Smooth muscle cell (in vitro differentiated cells): ENCODE results near the gene MVK. TPM values are rescaled to one million over a fixed set of nuclear protein-coding genes. Genes with fewer than 3 reads are reported as not detected.
A peak's percentile ranks its signal among the peaks of the same experiment; 100 is the strongest.

ENCODE experiments used
- DNase-seq: peaks from one replicate; lab custom pipeline; 2025; ENCODE audit not compliant: unreplicated experiment; lab: John Stamatoyannopoulos, UW
- H2AFZ ChIP-seq: fragments of 200-600 bp; sonication (generic); 2 replicates; pipeline ENCODE4 v1.6.0; 2016; ENCODE audit warnings: antibody characterized with exemption, low read depth, mild to moderate bottlenecking
- H3F3A ChIP-seq: fragments of 200-600 bp; sonication (generic); 2 replicates; pipeline ENCODE4 v1.6.0; 2017; ENCODE audit warnings: antibody characterized with exemption, low read depth
- H3K27ac ChIP-seq: fragments of 200-600 bp; sonication (generic); 2 replicates; pipeline ENCODE4 v1.5.1; 2016; ENCODE audit warnings: low read depth, mild to moderate bottlenecking
- H3K27me3 ChIP-seq: fragments of 200-600 bp; sonication (generic); 2 replicates; pipeline ENCODE4 v1.6.1; 2016; ENCODE audit warnings: low read depth, mild to moderate bottlenecking
- H3K36me3 ChIP-seq: fragments of 200-600 bp; sonication (generic); 2 replicates; pipeline ENCODE4 v1.5.1; 2016; ENCODE audit warnings: low read depth
- H3K4me1 ChIP-seq: fragments of 200-600 bp; sonication (generic); 2 replicates; pipeline ENCODE4 v1.5.1; 2016; ENCODE audit warnings: low read depth
- H3K4me2 ChIP-seq: fragments of 200-600 bp; sonication (generic); 2 replicates; pipeline ENCODE4 v1.6.0; 2016; ENCODE audit warnings: mild to moderate bottlenecking
- H3K4me3 ChIP-seq: fragments of 200-600 bp; sonication (generic); 2 replicates; pipeline ENCODE4 v1.5.1; 2016; ENCODE audit warnings: mild to moderate bottlenecking
- H3K79me2 ChIP-seq: fragments of 200-600 bp; sonication (generic); 2 replicates; pipeline ENCODE4 v1.6.0; 2016; ENCODE audit warnings: low read depth, mild to moderate bottlenecking
- H3K9ac ChIP-seq: fragments of 200-600 bp; sonication (generic); 2 replicates; pipeline ENCODE4 v1.6.0; 2016; ENCODE audit warnings: low read depth
- H3K9me3 ChIP-seq: fragments of 200-600 bp; sonication (generic); replicated peaks from 2 replicates; pipeline ENCODE4 v1.5.1; 2016; ENCODE audit warnings: low read depth
- H4K20me1 ChIP-seq: fragments of 200-600 bp; sonication (generic); 2 replicates; pipeline ENCODE4 v1.6.0; 2016; ENCODE audit warnings: low read depth
- CTCF ChIP-seq: fragments of 200-600 bp; sonication (generic); IDR thresholded peaks from 2 replicates; pipeline ENCODE4 v1.5.1; 2017; ENCODE audit warnings: borderline replicate concordance, mild to moderate bottlenecking, antibody characterized with exemption; ENCODE audit not compliant: insufficient read depth, poor library complexity, severe bottlenecking
- WGBS: methylation state at CpG from one replicate; pipeline ENCODE4 v1.1.7; 2016; ENCODE audit warnings: low lambda C conversion rate; 5-methylcytosine and 5-hydroxymethylcytosine counted together
- polyA plus RNA-seq: library from polyadenylated mRNA; unstranded; fragments of >200 nt; fragmentation: Nextera tagmentation; extraction: Ambion mirVana; gene quantifications from 2 replicates; pipeline ENCODE4 v1.2.1, GENCODE V29; 2016
- total RNA-seq: library from RNA; depleted of rRNA; stranded (reverse); fragments of >200 nt; gene quantifications from 2 replicates; pipeline ENCODE4 v1.2.3, GENCODE V29; 2014

Gene MVK
- total and polyA plus RNA-seq, 2 experiments from 2014 or later, result 16.3 to 21.1 TPM

- TF ChIP-seq CTCF, result no peak
- no peaks in the 10 kb centered on the region for H3K9me3 ChIP-seq
- DNase-seq, result no peak
These were observed 285 bp downstream of the MVK start for GRCh38 chr12:109573914-109574244.

GRCh38 chr12:109575683-109576082 is 2.1 kb downstream of the MVK start:
- Histone ChIP-seq H3K27me3 (no peaks in the 10 kb centered on the region), H3K4me1 (peaks cover 18% of the 10 kb centered on the region), H3K9me3 (no peaks in the 10 kb centered on the region), H4K20me1 (no peaks in the 10 kb centered on the region), H3K79me2 (peaks cover 32% of the 10 kb centered on the region), H2AFZ (no peak overlapping the region), H3K27ac (no peak overlapping the region), H3K4me3 (no peak overlapping the region), H3K9ac (no peak overlapping the region), H3K36me3 (peaks cover 4% of the 10 kb centered on the region), H3F3A (no peaks in the 10 kb centered on the region), H3K4me2 (no peak overlapping the region)
- 93% methylated on average over 3 of the region's 3 CpGs for WGBS
- DNase-seq, result no peak
- TF ChIP-seq CTCF, result no peak

More at GRCh38 chr12:109573914-109574244, 285 bp downstream of the MVK start:
- Histone ChIP-seq H3F3A (no peaks in the 10 kb centered on the region), H3K27ac (no peak overlapping the region), H3K79me2 (peaks cover 32% of the 10 kb centered on the region), H3K4me2 (peak overlapping the region; percentile 97), H4K20me1 (no peaks in the 10 kb centered on the region), H3K27me3 (no peaks in the 10 kb centered on the region), H3K4me1 (peaks cover 18% of the 10 kb centered on the region), H3K4me3 (peak overlapping the region; percentile 83), H3K9ac (peak overlapping the region; percentile 77), H2AFZ (peak overlapping the region; percentile 67), H3K36me3 (peaks cover 4% of the 10 kb centered on the region)
- 3% methylated on average over 13 of the region's 13 CpGs for WGBS

GRCh38 chr12:109577311-109577710 is 3.7 kb downstream of the MVK start:
- Histone ChIP-seq H3K79me2 (peaks cover 32% of the 10 kb centered on the region), H3K36me3 (peaks cover 4% of the 10 kb centered on the region), H2AFZ (no peak overlapping the region), H3K27me3 (no peaks in the 10 kb centered on the region), H3F3A (peaks cover 3% of the 10 kb centered on the region), H3K4me1 (peaks cover 18% of the 10 kb centered on the region), H3K27ac (no peak overlapping the region), H3K4me2 (no peak overlapping the region), H3K9me3 (no peaks in the 10 kb centered on the region), H3K4me3 (no peak overlapping the region), H3K9ac (no peak overlapping the region), H4K20me1 (no peaks in the 10 kb centered on the region)
- DNase-seq, result no peak
- WGBS, result 89% methylated on average over 1 of the region's 1 CpG
- no peak for TF ChIP-seq CTCF

GRCh38 chr12:109578330-109578927 is 4.8 kb downstream of the MVK start:
- WGBS, result 87% methylated on average over 8 of the region's 8 CpGs
- Histone ChIP-seq H3F3A (peaks cover 3% of the 10 kb centered on the region), H3K4me2 (no peak overlapping the region), H3K4me3 (no peak overlapping the region), H3K79me2 (peaks cover 32% of the 10 kb centered on the region), H3K36me3 (peaks cover 4% of the 10 kb centered on the region), H3K9me3 (no peaks in the 10 kb centered on the region), H3K27ac (no peak overlapping the region), H3K9ac (no peak overlapping the region), H4K20me1 (no peaks in the 10 kb centered on the region), H2AFZ (no peak overlapping the region), H3K4me1 (peaks cover 11% of the 10 kb centered on the region), H3K27me3 (no peaks in the 10 kb centered on the region)
- no peak for TF ChIP-seq CTCF
- no peak for DNase-seq
